Measurements from ENCODE around the gene RXFP3. TPM values are rescaled to one million over a fixed set of nuclear protein-coding genes. Genes with fewer than 3 reads are reported as not detected.

RXFP3 gene
- total RNA-seq, 4 donors from 2014 or later: not detected

GRCh38 chr5:33973271-33973670 is 37.1 kb downstream of the RXFP3 start:
- WGBS, 2 donors (ENCODE audit: low coverage in 1 of 2): 72 to 78% methylated on average over 2 of the region's 2 CpGs
- H3K27ac ChIP-seq: no peak overlapping the region
- H3K36me3 ChIP-seq: no peaks in the 10 kb centered on the region
- no peaks in the 10 kb centered on the region for H3K27me3 ChIP-seq
- no peak overlapping the region for H3K4me3 ChIP-seq
- no peak for ATAC-seq
- H3K4me1 ChIP-seq: peaks cover 0 to 25% (median 5%) of the 10 kb centered on the region in 3 donors
- H3K9me3 ChIP-seq: no peaks in the 10 kb centered on the region
- no peak for TF ChIP-seq POLR2A (IDR thresholded peaks at IDR 0.05)

- H3K9me3 ChIP-seq: no peaks in the 10 kb centered on the region
- no peak overlapping the region for H3K27ac ChIP-seq
- peaks cover 0 to 15% (median 5%) of the 10 kb centered on the region in 3 donors for H3K4me1 ChIP-seq
- 6 to 23% methylated on average over 4 to 5 of the region's 5 CpGs for WGBS, 2 donors (ENCODE audit: low coverage in 1 of 2)
- no peaks in the 10 kb centered on the region for H3K27me3 ChIP-seq
- H3K4me3 ChIP-seq: no peak overlapping the region
- TF ChIP-seq POLR2A (IDR thresholded peaks at IDR 0.05): no peak
- TF ChIP-seq CTCF (IDR thresholded peaks at IDR 0.05): no peak
- TF ChIP-seq EP300 (IDR thresholded peaks at IDR 0.05): no peak
- TF ChIP-seq POLR2AphosphoS5 (IDR thresholded peaks at IDR 0.05): no peak
- ATAC-seq: no peak
- no peaks in the 10 kb centered on the region for H3K36me3 ChIP-seq
These were observed 39.7 kb downstream of the RXFP3 start for GRCh38 chr5:33975852-33976251.

- 15 to 33% methylated on average over 1 of the region's 1 CpG for WGBS, 2 donors (ENCODE audit: low coverage in 1 of 2)
- H3K27ac ChIP-seq: no peak overlapping the region
- no peaks in the 10 kb centered on the region for H3K9me3 ChIP-seq
- no peak for ATAC-seq
- no peaks in the 10 kb centered on the region for H3K27me3 ChIP-seq
- H3K36me3 ChIP-seq: no peaks in the 10 kb centered on the region
- H3K4me3 ChIP-seq: no peak overlapping the region
- peaks cover 0 to 15% (median 5%) of the 10 kb centered on the region in 3 donors for H3K4me1 ChIP-seq
- TF ChIP-seq CTCF (IDR thresholded peaks at IDR 0.05) (no peak), EP300 (IDR thresholded peaks at IDR 0.05) (no peak), POLR2A (IDR thresholded peaks at IDR 0.05) (no peak), POLR2AphosphoS5 (IDR thresholded peaks at IDR 0.05) (no peak)
These were observed 40.1 kb downstream of the RXFP3 start for GRCh38 chr5:33976307-33976706.

GRCh38 chr5:33978306-33978705 is 42.1 kb downstream of the RXFP3 start:
- Histone ChIP-seq H3K4me3 (no peak overlapping the region), H3K27ac (no peak overlapping the region), H3K9me3 (no peaks in the 10 kb centered on the region), H3K4me1 (peaks cover 0 to 15% (median 5%) of the 10 kb centered on the region in 3 donors), H3K36me3 (no peaks in the 10 kb centered on the region), H3K27me3 (no peaks in the 10 kb centered on the region)
- TF ChIP-seq CTCF (IDR thresholded peaks at IDR 0.05): no peak
- TF ChIP-seq POLR2AphosphoS5 (IDR thresholded peaks at IDR 0.05): no peak
- 75 to 83% methylated on average over 1 of the region's 1 CpG for WGBS, 2 donors (ENCODE audit: low coverage in 1 of 2)
- ATAC-seq: no peak

GRCh38 chr5:33980030-33980429 is 43.8 kb downstream of the RXFP3 start:
- H3K4me1 ChIP-seq: peaks cover 0 to 14% (median 5%) of the 10 kb centered on the region in 3 donors
- TF ChIP-seq CTCF (IDR thresholded peaks at IDR 0.05): no peak
- no peak overlapping the region for H3K27ac ChIP-seq
- no peak for ATAC-seq
- WGBS, 2 donors (ENCODE audit: low coverage in 1 of 2): 86 to 94% methylated on average over 3 of the region's 3 CpGs
- no peaks in the 10 kb centered on the region for H3K36me3 ChIP-seq
- H3K27me3 ChIP-seq: no peaks in the 10 kb centered on the region
- no peak overlapping the region for H3K4me3 ChIP-seq
- H3K9me3 ChIP-seq: no peaks in the 10 kb centered on the region

Measured in gastroesophageal sphincter (tissue), 4 donors.